ENCODE data around the gene SBF2. TPM values are rescaled to one million over a fixed set of nuclear protein-coding genes. Genes with fewer than 3 reads are reported as not detected.

SBF2 gene
- total and polyA plus RNA-seq, 2 of the 13 experiments (the other 11 are each of a cell fraction or from before 2014, with no cell fraction given) = 24.0 to 45.8 TPM

GRCh38 chr11:10304495-10305261 is 10.7 kb upstream of the SBF2 start, which contains the start of gene ADM (continued):
- TF ChIP-seq HES4 (CRISPR knock-in tag; IDR thresholded peaks at IDR 0.05; ENCODE audit: borderline replicate concordance) = no peak; the same call in 1 of the 2 replicates
- no peak for TF ChIP-seq ZNF282 (IDR thresholded peaks at IDR 0.05; ENCODE audit: partially characterized antibody)
- peak; percentile 40; the same call in 1 of the 2 replicates for TF ChIP-seq SIX4 (CRISPR knock-in tag; IDR thresholded peaks at IDR 0.05)
- TF ChIP-seq DMAP1 (CRISPR knock-in tag; IDR thresholded peaks at IDR 0.05) = peak; percentile 78
- no peak for TF ChIP-seq NBN (conservative IDR thresholded peaks at IDR 0.05)
- no peak for TF ChIP-seq ZNF512 (CRISPR knock-in tag; IDR thresholded peaks at IDR 0.05)
- TF ChIP-seq ZNF576 (CRISPR knock-in tag; IDR thresholded peaks at IDR 0.05) = no peak
- no peak for TF ChIP-seq CC2D1A (CRISPR knock-in tag; IDR thresholded peaks at IDR 0.05)
- TF ChIP-seq NFAT5 (CRISPR knock-in tag; IDR thresholded peaks at IDR 0.05) = no peak
- TF ChIP-seq KDM5B (CRISPR knock-in tag; IDR thresholded peaks at IDR 0.05; ENCODE audit: borderline replicate concordance) = peak; percentile 71
- no peak for TF ChIP-seq ELK4 (CRISPR knock-in tag; IDR thresholded peaks at IDR 0.05; ENCODE audit: borderline replicate concordance)
- 0 out of 2 replicates have a peak, but pooled peaks have one; percentile 65 for TF ChIP-seq HMGXB3 (CRISPR knock-in tag; IDR thresholded peaks at IDR 0.05; ENCODE audit: borderline replicate concordance)
- TF ChIP-seq ZNF772 (CRISPR knock-in tag; IDR thresholded peaks at IDR 0.05) = peak; percentile 19; the same call in 1 of the 2 replicates
- no peak for TF ChIP-seq ZNF7 (CRISPR knock-in tag; IDR thresholded peaks at IDR 0.05)
- TF ChIP-seq SMARCE1 (IDR thresholded peaks at IDR 0.05; ENCODE audit: borderline replicate concordance) = no peak
- TF ChIP-seq ZFX (CRISPR knock-in tag; IDR thresholded peaks at IDR 0.05; ENCODE audit: low read depth) = peak; percentile 73
- 0 out of 2 replicates have a peak, but pooled peaks have one; percentile 73 for TF ChIP-seq ZNF552 (CRISPR knock-in tag; IDR thresholded peaks at IDR 0.05; ENCODE audit: borderline replicate concordance)
